NCI-H345 (cell line): ENCODE data around the gene TTC4.
"Not testable (repeated sequence)": the region's sequence is repeated elsewhere in the genome, so short reads cannot be mapped to it uniquely, and the experiment has no call there.

Experiments used
- DNase-seq: peaks from one replicate; lab custom pipeline; 2025; lab: John Stamatoyannopoulos, UW

TTC4 gene

GRCh38 chr1:54748094-54748835 lies 32.6 kb downstream of the TTC4 start:
- no peak for DNase-seq

GRCh38 chr1:54750596-54750995 lies 34.9 kb downstream of the TTC4 start:
- DNase-seq = no peak

- no peak for DNase-seq
Measured at GRCh38 chr1:54751426-54751825, 35.8 kb downstream of the TTC4 start.

GRCh38 chr1:54754045-54754444 lies 38.4 kb downstream of the TTC4 start:
- no peak for DNase-seq

- no peak for DNase-seq
Measured at GRCh38 chr1:54754486-54755285, 39.0 kb downstream of the TTC4 start.

- no peak for DNase-seq
Measured at GRCh38 chr1:54757833-54758232, 42.2 kb downstream of the TTC4 start.

- no peak for DNase-seq
Measured at GRCh38 chr1:54758678-54759348, 43.2 kb downstream of the TTC4 start.

GRCh38 chr1:54763816-54764132 lies 48.1 kb downstream of the TTC4 start:
- DNase-seq = peak; percentile 37

- DNase-seq = peak; percentile 99
Measured at GRCh38 chr1:54764133-54764921, 48.7 kb downstream of the TTC4 start, which contains the start of gene PARS2. TSS of gene PARS2 (minus strand) at chr1:54764523. CDS start at chr1:54759161, 5,362 bp downstream.

- no peak for DNase-seq
Measured at GRCh38 chr1:54764922-54765561, 49.4 kb downstream of the TTC4 start.

- DNase-seq = no peak
Measured at GRCh38 chr1:54766726-54767125, 51.1 kb downstream of the TTC4 start.

GRCh38 chr1:54767526-54767925 lies 51.9 kb downstream of the TTC4 start:
- no peak for DNase-seq

- no peak for DNase-seq
Measured at GRCh38 chr1:54768093-54768492, 52.4 kb downstream of the TTC4 start.

GRCh38 chr1:54772951-54773350 lies 57.3 kb downstream of the TTC4 start:
- DNase-seq = no peak

- DNase-seq = no peak
Measured at GRCh38 chr1:54774820-54775498, 59.3 kb downstream of the TTC4 start.

- not testable (repeated sequence) for DNase-seq
Measured at GRCh38 chr1:54775828-54776721, 60.4 kb downstream of the TTC4 start.

- no peak for DNase-seq
Measured at GRCh38 chr1:54777011-54777410, 61.4 kb downstream of the TTC4 start.

- DNase-seq = no peak
Measured at GRCh38 chr1:54777431-54777830, 61.8 kb downstream of the TTC4 start.

- no peak for DNase-seq
Measured at GRCh38 chr1:54781023-54781723, 65.5 kb downstream of the TTC4 start.
